ENCODE measurements around the gene PLCG2.
"Not testable (repeated sequence)": the region's sequence is repeated elsewhere in the genome, so short reads cannot be mapped to it uniquely, and the experiment has no call there.

The PLCG2 gene

GRCh38 chr16:81997738-81998137, 218.6 kb downstream of the PLCG2 start:
- DNase-seq (ENCODE audit: low read depth in 2 of 2) = no peak

GRCh38 chr16:82002831-82003230, 223.7 kb downstream of the PLCG2 start:
- no peak for DNase-seq (ENCODE audit: low read depth in 2 of 2)

- DNase-seq (ENCODE audit: low read depth in 2 of 2) = no peak
Observed at GRCh38 chr16:82004601-82005000, 225.5 kb downstream of the PLCG2 start.

GRCh38 chr16:82005027-82005830, 226.1 kb downstream of the PLCG2 start:
- DNase-seq (ENCODE audit: low read depth in 2 of 2) = no peak

- DNase-seq (ENCODE audit: low read depth in 2 of 2) = no peak
Observed at GRCh38 chr16:82006036-82006435, 226.9 kb downstream of the PLCG2 start.

GRCh38 chr16:82007189-82007588, 228.1 kb downstream of the PLCG2 start:
- no peak for DNase-seq (ENCODE audit: low read depth in 2 of 2)

- no peak for DNase-seq (ENCODE audit: low read depth in 2 of 2)
Observed at GRCh38 chr16:82008957-82009592, 230.0 kb downstream of the PLCG2 start.

- DNase-seq (ENCODE audit: low read depth in 2 of 2) = not testable (repeated sequence)
Observed at GRCh38 chr16:82009789-82010188, 230.7 kb downstream of the PLCG2 start.

GRCh38 chr16:82010649-82011048, 231.6 kb downstream of the PLCG2 start:
- DNase-seq (ENCODE audit: low read depth in 2 of 2) = no peak

- DNase-seq (ENCODE audit: low read depth in 2 of 2) = peak; percentile 48 to 57
Observed at GRCh38 chr16:82011199-82011641, 232.1 kb downstream of the PLCG2 start, which contains the start of gene SDR42E1. TSS of gene SDR42E1 (minus strand) at chr16:82011470. CDS start at chr16:82000858, 10,612 bp downstream.
